GM19395 (cell line): ENCODE results near the gene TK2.
"Not testable (repeated sequence)": the region's sequence is repeated elsewhere in the genome, so short reads cannot be mapped to it uniquely, and the experiment has no call there.

Experiments
- ATAC-seq: cut with Tn5 transposase; IDR thresholded peaks from one replicate; pipeline ENCODE4 v1.9.1; 2021; ENCODE audit warnings: mild to moderate bottlenecking, moderate library complexity; ENCODE audit not compliant: unreplicated experiment

Gene TK2

GRCh38 chr16:66574081-66574480, 24.2 kb upstream of the TK2 start:
- ATAC-seq = no peak

- ATAC-seq = no peak
Measured at GRCh38 chr16:66572356-66572755, 22.4 kb upstream of the TK2 start.

- no peak for ATAC-seq
Measured at GRCh38 chr16:66569827-66570405, 20.0 kb upstream of the TK2 start.

GRCh38 chr16:66569131-66569530, 19.2 kb upstream of the TK2 start:
- ATAC-seq = no peak

- ATAC-seq = no peak
Measured at GRCh38 chr16:66568355-66568754, 18.4 kb upstream of the TK2 start.

- ATAC-seq = not testable (repeated sequence)
Measured at GRCh38 chr16:66567270-66567669, 17.3 kb upstream of the TK2 start.

GRCh38 chr16:66566051-66566901, 16.4 kb upstream of the TK2 start, which contains the start of gene CMTM1:
Gene CMTM1, plus strand, starts transcription at chr16:66566439. Its CDS starts 75 bp downstream, at chr16:66566514.
- ATAC-seq = no peak

- ATAC-seq = no peak
Measured at GRCh38 chr16:66563574-66564334, 13.8 kb upstream of the TK2 start.

GRCh38 chr16:66562986-66563385, 13.1 kb upstream of the TK2 start:
- no peak for ATAC-seq

GRCh38 chr16:66562409-66562808, 12.5 kb upstream of the TK2 start:
- ATAC-seq = no peak

- ATAC-seq = no peak
Measured at GRCh38 chr16:66561381-66562080, 11.6 kb upstream of the TK2 start.

GRCh38 chr16:66560107-66560506, 10.2 kb upstream of the TK2 start:
- ATAC-seq = no peak

GRCh38 chr16:66554495-66554894, 4.6 kb upstream of the TK2 start:
- no peak for ATAC-seq

GRCh38 chr16:66554021-66554420, 4.1 kb upstream of the TK2 start:
- ATAC-seq = no peak

GRCh38 chr16:66553223-66553622, 3.3 kb upstream of the TK2 start:
- no peak for ATAC-seq

- peak; percentile 64 for ATAC-seq
Measured at GRCh38 chr16:66552286-66553177, 2.6 kb upstream of the TK2 start, which contains the start of gene CKLF. Gene CKLF, plus strand, starts transcription at chr16:66552576. Its CDS starts 140 bp downstream, at chr16:66552716.

- peak; percentile 6 for ATAC-seq
Measured at GRCh38 chr16:66551788-66552285, 1.9 kb upstream of the TK2 start.

GRCh38 chr16:66551348-66551759, 1.4 kb upstream of the TK2 start:
- ATAC-seq = no peak

GRCh38 chr16:66548868-66549267, 1.1 kb downstream of the TK2 start:
- ATAC-seq = no peak

- no peak for ATAC-seq
Measured at GRCh38 chr16:66548068-66548467, 1.9 kb downstream of the TK2 start.
